Measurements from ENCODE around the gene C6orf89. TPM values are rescaled to one million over a fixed set of nuclear protein-coding genes. Genes with fewer than 3 reads are reported as not detected.

The C6orf89 gene
- total RNA-seq, 1 experiment from 2014 or later, result 11.8 TPM

DNA sequence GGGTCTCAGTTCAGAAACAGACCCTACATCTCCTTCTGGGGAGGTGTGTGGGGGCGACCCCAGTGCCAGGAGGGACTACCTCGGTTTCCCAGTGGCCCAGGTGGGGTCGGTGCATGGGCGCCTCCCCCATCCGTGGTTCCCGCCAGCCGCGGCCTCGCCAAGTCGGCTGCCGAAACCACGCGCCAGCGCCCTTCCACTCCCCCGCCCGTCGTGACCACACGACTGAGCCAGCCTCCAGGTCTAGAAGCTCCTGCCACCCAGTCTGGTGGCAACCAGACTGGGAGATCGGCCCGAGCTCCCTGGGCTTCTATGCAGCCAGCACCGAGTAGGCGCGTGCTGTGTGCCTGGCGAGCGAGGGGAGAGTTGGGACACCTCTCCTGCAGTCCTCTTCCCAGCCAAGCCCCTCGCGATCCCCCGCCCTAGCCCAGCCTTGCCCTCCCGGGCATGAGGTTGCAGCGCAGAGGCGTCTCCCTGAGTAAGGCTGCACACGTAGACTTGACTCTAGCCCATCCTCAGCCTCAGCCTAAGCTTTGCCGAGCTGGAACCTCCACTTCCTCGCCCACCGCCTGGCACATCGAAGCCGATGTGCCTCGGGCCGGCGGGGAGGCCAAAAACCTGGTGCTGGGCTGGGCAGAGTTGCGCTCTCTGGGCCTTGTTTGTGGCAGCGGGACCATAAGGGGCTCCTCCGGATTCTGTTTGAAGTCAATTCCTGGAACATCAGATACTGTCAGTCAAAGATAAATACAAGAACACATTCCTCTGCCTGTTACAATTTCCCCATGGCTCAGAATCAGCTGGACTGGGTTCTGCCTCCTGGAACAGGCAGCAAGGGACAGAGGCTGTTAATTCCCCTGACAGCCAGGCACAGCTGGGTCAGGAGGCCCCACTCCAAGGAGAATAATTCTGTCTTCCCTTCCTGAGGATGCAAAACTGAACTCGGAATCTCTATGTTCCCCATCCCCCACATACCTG, 45.0 kb upstream of the C6orf89 start:
- H3K27ac Mint-ChIP-seq, result no peak overlapping the region

More for the DNA sequence above, 45.0 kb upstream of the C6orf89 start:
- Histone ChIP-seq H2AK5ac (ENCODE audit: insufficient read length, low read length) (no peak overlapping the region), H2AFZ (ENCODE audit: low read length) (no peak overlapping the region), H3K14ac (ENCODE audit: insufficient read depth, low read length) (no peak overlapping the region), H2BK120ac (ENCODE audit: low read depth, low read length, poor library complexity, severe bottlenecking) (no peak overlapping the region), H3K27me3 (ENCODE audit: insufficient read depth, low read length) (peaks cover 28% of the 10 kb centered on the region; the same call in 1 of the 2 replicates), H2BK5ac (ENCODE audit: insufficient read length, low read length) (no peak overlapping the region), H3T11ph (ENCODE audit: low read length) (no peak overlapping the region), H4K8ac (replicated peaks; ENCODE audit: insufficient read length, low read depth, low read length) (no peak overlapping the region), H4K91ac (ENCODE audit: insufficient read length, low read depth, low read length) (no peak overlapping the region), H3K79me1 (ENCODE audit: insufficient read depth, low read depth, low read length, poor library complexity, severe bottlenecking) (no peaks in the 10 kb centered on the region), H2BK12ac (ENCODE audit: insufficient read length, low read depth, low read length) (no peak overlapping the region), H4K5ac (ENCODE audit: insufficient read length, low read depth, low read length) (no peak overlapping the region), H2BK20ac (ENCODE audit: low read depth, low read length, poor library complexity, severe bottlenecking) (no peak overlapping the region), H2BK15ac (ENCODE audit: low read depth, low read length) (no peak overlapping the region), H3K56ac (ENCODE audit: insufficient read length, low read depth, low read length) (no peak overlapping the region), H3K9me3 (ENCODE audit: control insufficient read depth, low read depth, low read length) (no peaks in the 10 kb centered on the region), H3K23me2 (ENCODE audit: insufficient read length, low read depth, low read length, poor library complexity, severe bottlenecking) (peaks cover 17% of the 10 kb centered on the region), H3K23ac (ENCODE audit: insufficient read length, low read depth, low read length) (no peak overlapping the region), H3K4me2 (ENCODE audit: insufficient read depth, insufficient read length, low read length) (peak overlapping the region; percentile 58), H4K20me1 (ENCODE audit: control insufficient read depth, insufficient read depth, insufficient read length) (no peaks in the 10 kb centered on the region), H3K18ac (ENCODE audit: insufficient read length, low read depth, low read length) (no peak overlapping the region), H3K9ac (ENCODE audit: extremely low read depth, insufficient read length, low read length) (no peak overlapping the region), H3K4me1 (ENCODE audit: insufficient read depth, low read length) (no peaks in the 10 kb centered on the region), H3K4ac (ENCODE audit: low read depth, low read length) (no peak overlapping the region), H3K27ac (ENCODE audit: insufficient read length, low read depth, low read length) (no peak overlapping the region), H3K79me2 (ENCODE audit: insufficient read depth, low read length) (no peaks in the 10 kb centered on the region)
- peaks cover 73% of the 10 kb centered on the region for H3K27me3 Mint-ChIP-seq (ENCODE audit: low read depth)
- H3K36me3 Mint-ChIP-seq (ENCODE audit: insufficient read depth in 1 of 3, low read depth in 3 of 3), result no peaks in the 10 kb centered on the region; a peak in 1 of 7 replicates
- WGBS (ENCODE audit: extremely low coverage, insufficient read length, low lambda C conversion rate), result no CpG with 5 or more reads among the region's 44 CpGs
- H3K9me3 Mint-ChIP-seq, result no peaks in the 10 kb centered on the region
- H3K4me1 Mint-ChIP-seq, result peaks cover 13 to 18% of the 10 kb centered on the region in 2 experiments
- DNase-seq, result peak; percentile 63
- peak overlapping the region; percentile 70 to 94 for H3K4me3 Mint-ChIP-seq
- TF ChIP-seq, protein P1, sequence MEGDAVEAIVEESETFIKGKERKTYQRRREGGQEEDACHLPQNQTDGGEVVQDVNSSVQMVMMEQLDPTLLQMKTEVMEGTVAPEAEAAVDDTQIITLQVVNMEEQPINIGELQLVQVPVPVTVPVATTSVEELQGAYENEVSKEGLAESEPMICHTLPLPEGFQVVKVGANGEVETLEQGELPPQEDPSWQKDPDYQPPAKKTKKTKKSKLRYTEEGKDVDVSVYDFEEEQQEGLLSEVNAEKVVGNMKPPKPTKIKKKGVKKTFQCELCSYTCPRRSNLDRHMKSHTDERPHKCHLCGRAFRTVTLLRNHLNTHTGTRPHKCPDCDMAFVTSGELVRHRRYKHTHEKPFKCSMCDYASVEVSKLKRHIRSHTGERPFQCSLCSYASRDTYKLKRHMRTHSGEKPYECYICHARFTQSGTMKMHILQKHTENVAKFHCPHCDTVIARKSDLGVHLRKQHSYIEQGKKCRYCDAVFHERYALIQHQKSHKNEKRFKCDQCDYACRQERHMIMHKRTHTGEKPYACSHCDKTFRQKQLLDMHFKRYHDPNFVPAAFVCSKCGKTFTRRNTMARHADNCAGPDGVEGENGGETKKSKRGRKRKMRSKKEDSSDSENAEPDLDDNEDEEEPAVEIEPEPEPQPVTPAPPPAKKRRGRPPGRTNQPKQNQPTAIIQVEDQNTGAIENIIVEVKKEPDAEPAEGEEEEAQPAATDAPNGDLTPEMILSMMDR (conservative IDR thresholded peaks at IDR 0.05), result no peak

Measured in H9 (cell line).